H9 (cell line): ENCODE data around the gene SERPIND1. TPM values are rescaled to one million over a fixed set of nuclear protein-coding genes. Genes with fewer than 3 reads are reported as not detected.

Experiments
- DNase-seq: peaks from one replicate; pipeline ENCODE4 v3.0.0-alpha.2; 2017
- H2AFZ ChIP-seq: one replicate; pipeline ENCODE4 v1.6.1; 2013; ENCODE audit warnings: mild to moderate bottlenecking, low read length, control low read depth, moderate library complexity
- H2AK5ac ChIP-seq: 2 replicates; pipeline ENCODE4 v1.6.1; 2013; ENCODE audit warnings: low read length, control low read depth, mixed read lengths; ENCODE audit not compliant: insufficient read length
- H2BK120ac ChIP-seq: one replicate; pipeline ENCODE4 v1.6.1; 2013; ENCODE audit warnings: low read depth, mild to moderate bottlenecking, low read length, control low read depth, inconsistent platforms; ENCODE audit not compliant: poor library complexity, severe bottlenecking
- H2BK12ac ChIP-seq: 2 replicates; pipeline ENCODE4 v1.6.1; 2013; ENCODE audit warnings: low read length, control low read depth, mixed read lengths, low read depth; ENCODE audit not compliant: insufficient read length
- H2BK15ac ChIP-seq: 2 replicates; pipeline ENCODE4 v1.6.1; 2013; ENCODE audit warnings: low read depth, low read length, control low read depth
- H2BK20ac ChIP-seq: one replicate; pipeline ENCODE4 v1.6.1; 2013; ENCODE audit warnings: low read depth, mild to moderate bottlenecking, low read length, control low read depth, inconsistent platforms; ENCODE audit not compliant: poor library complexity, severe bottlenecking
- H2BK5ac ChIP-seq: 2 replicates; pipeline ENCODE4 v1.6.1; 2013; ENCODE audit warnings: low read length, control low read depth, mixed read lengths; ENCODE audit not compliant: insufficient read length
- H3K14ac ChIP-seq: 2 replicates; pipeline ENCODE4 v1.6.1; 2013; ENCODE audit warnings: low read length, control low read depth; ENCODE audit not compliant: insufficient read depth
- H3K18ac ChIP-seq: 2 replicates; pipeline ENCODE4 v1.6.1; 2013; ENCODE audit warnings: low read depth, mild to moderate bottlenecking, mixed read lengths, low read length, control low read depth; ENCODE audit not compliant: insufficient read length
- H3K23ac ChIP-seq: 2 replicates; pipeline ENCODE4 v1.6.1; 2013; ENCODE audit warnings: low read length, control low read depth, mixed read lengths, low read depth; ENCODE audit not compliant: insufficient read length
- H3K23me2 ChIP-seq: 2 replicates; pipeline ENCODE4 v1.6.1; 2013; ENCODE audit warnings: low read depth, mild to moderate bottlenecking, mixed read lengths, low read length, control low read depth; ENCODE audit not compliant: insufficient read length, poor library complexity, severe bottlenecking
- H3K27ac ChIP-seq: 2 replicates; pipeline ENCODE4 v1.5.1; 2013; ENCODE audit warnings: low read length, control low read depth, mixed read lengths, low read depth; ENCODE audit not compliant: insufficient read length
- H3K27me3 ChIP-seq: 2 replicates; pipeline ENCODE4 v1.6.1; 2013; ENCODE audit warnings: low read length, control low read depth, inconsistent platforms; ENCODE audit not compliant: insufficient read depth
- H3K4ac ChIP-seq: 2 replicates; pipeline ENCODE4 v1.6.1; 2013; ENCODE audit warnings: low read depth, mild to moderate bottlenecking, control low read depth, inconsistent platforms, low read length, moderate library complexity
- H3K4me1 ChIP-seq: 2 replicates; pipeline ENCODE4 v1.6.1; 2013; ENCODE audit warnings: low read length, control low read depth, inconsistent platforms; ENCODE audit not compliant: insufficient read depth
- H3K4me2 ChIP-seq: 2 replicates; pipeline ENCODE4 v1.6.1; 2013; ENCODE audit warnings: low read length, control low read depth, mixed read lengths; ENCODE audit not compliant: insufficient read length, insufficient read depth
- H3K56ac ChIP-seq: 2 replicates; pipeline ENCODE4 v1.6.1; 2013; ENCODE audit warnings: low read depth, mild to moderate bottlenecking, mixed read lengths, low read length, control low read depth; ENCODE audit not compliant: insufficient read length
- H3K79me1 ChIP-seq: 2 replicates; pipeline ENCODE4 v1.6.1; 2013; ENCODE audit warnings: low read depth, mild to moderate bottlenecking, moderate library complexity, low read length, control low read depth, inconsistent platforms; ENCODE audit not compliant: insufficient read depth, poor library complexity, severe bottlenecking
- H3K79me2 ChIP-seq: 2 replicates; pipeline ENCODE4 v1.6.1; 2013; ENCODE audit warnings: low read length, control low read depth, inconsistent platforms; ENCODE audit not compliant: insufficient read depth
- H3K9ac ChIP-seq: 2 replicates; pipeline ENCODE4 v1.6.1; 2013; ENCODE audit warnings: low read length, control low read depth, mixed read lengths; ENCODE audit not compliant: insufficient read length; ENCODE audit errors: extremely low read depth
- H3K9me3 ChIP-seq: one replicate; pipeline ENCODE4 v1.6.1; 2013; ENCODE audit warnings: low read depth, low read length, inconsistent platforms; ENCODE audit not compliant: control insufficient read depth
- H3T11ph ChIP-seq: one replicate; pipeline ENCODE4 v1.6.1; 2013; ENCODE audit warnings: mild to moderate bottlenecking, low read length, control low read depth, inconsistent platforms
- H4K20me1 ChIP-seq: one replicate; pipeline ENCODE4 v1.6.1; 2013; ENCODE audit not compliant: control insufficient read depth, insufficient read length, insufficient read depth
- H4K5ac ChIP-seq: 2 replicates; pipeline ENCODE4 v1.6.1; 2013; ENCODE audit warnings: low read depth, mild to moderate bottlenecking, mixed read lengths, low read length, control low read depth; ENCODE audit not compliant: insufficient read length
- H4K8ac ChIP-seq: replicated peaks from 2 replicates; pipeline ENCODE4 v1.6.1; 2013; ENCODE audit warnings: low read length, control low read depth, mixed read lengths, low read depth; ENCODE audit not compliant: insufficient read length
- H4K91ac ChIP-seq: 2 replicates; pipeline ENCODE4 v1.6.1; 2013; ENCODE audit warnings: low read depth, mild to moderate bottlenecking, moderate library complexity, mixed read lengths, low read length, control low read depth; ENCODE audit not compliant: insufficient read length
- H3K27ac Mint-ChIP-seq, 3 experiments: 2 replicates in 2 of 3; 3 replicates in 1 of 3; pipeline ENCODE4 v1.8.0; 2020 to 2021; ENCODE audit warnings: mixed read lengths in 3 of 3, mild to moderate bottlenecking in 1 of 3, moderate library complexity in 1 of 3
- H3K27me3 Mint-ChIP-seq: 2 replicates; pipeline ENCODE4 v1.8.0; 2021; ENCODE audit warnings: low read depth, mild to moderate bottlenecking, moderate library complexity, mixed read lengths
- H3K36me3 Mint-ChIP-seq, 3 experiments: 2 replicates in 2 of 3; 3 replicates in 1 of 3; pipeline ENCODE4 v1.8.0; 2020 to 2021; ENCODE audit warnings: low read depth in 3 of 3, mixed read lengths in 3 of 3; ENCODE audit not compliant: insufficient read depth in 1 of 3
- H3K4me1 Mint-ChIP-seq, 2 experiments: 2 replicates each; pipeline ENCODE4 v1.8.0; 2020; ENCODE audit warnings: mixed read lengths in 2 of 2
- H3K4me3 Mint-ChIP-seq, 2 experiments: 2 replicates in 1 of 2; 3 replicates in 1 of 2; pipeline ENCODE4 v1.8.0; 2020 to 2021; ENCODE audit warnings: mild to moderate bottlenecking in 2 of 2, mixed read lengths in 2 of 2, moderate library complexity in 1 of 2
- H3K9me3 Mint-ChIP-seq, 2 experiments: 2 replicates in 1 of 2; 3 replicates in 1 of 2; pipeline ENCODE4 v1.8.0; 2020; ENCODE audit warnings: mild to moderate bottlenecking in 2 of 2, mixed read lengths in 2 of 2, moderate library complexity in 1 of 2
- WGBS: extraction: QIAGEN DNeasy Blood & Tissue Kit; methylation state at CpG from one replicate; pipeline ENCODE4 v1.1.7; 2013; ENCODE audit warnings: missing lambda C conversion rate, low lambda C conversion rate, mixed read lengths; ENCODE audit not compliant: insufficient read length; ENCODE audit errors: extremely low coverage; 5-methylcytosine and 5-hydroxymethylcytosine counted together
- total RNA-seq: library from RNA; stranded (reverse); gene quantifications from 2 replicates; pipeline ENCODE4 v1.2.1, GENCODE V29; 2021
- TF ChIP-seq, protein P1 (sequence below): fragments of 200-600 bp; sonication (generic); conservative IDR thresholded peaks from 3 replicates; pipeline ENCODE4 v1.8.0; 2021; ENCODE audit warnings: antibody characterized with exemption, mild to moderate bottlenecking

SERPIND1 gene
- total RNA-seq, 1 experiment from 2014 or later: not detected

DNA sequence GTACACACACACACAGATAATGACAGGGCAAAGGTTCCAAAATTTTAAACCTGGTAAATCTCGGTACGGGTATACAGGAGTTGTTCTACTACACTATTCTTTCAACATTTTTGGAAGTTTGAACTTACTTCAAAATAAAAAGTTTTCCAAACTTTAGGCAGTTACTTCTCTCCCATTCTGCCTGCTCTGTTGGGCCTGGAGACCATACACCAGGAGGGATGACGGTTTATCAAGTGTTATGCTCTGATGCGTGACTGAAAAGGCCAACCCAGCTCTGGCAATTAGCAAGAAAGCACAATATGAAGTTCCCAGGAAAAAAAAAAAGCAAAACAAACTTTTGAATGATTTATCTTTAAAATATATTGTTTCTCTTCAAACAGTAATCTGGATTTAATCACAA lies 969 bp downstream of the SERPIND1 start:
- Histone ChIP-seq H2BK15ac (no peak overlapping the region), H3K9me3 (no peaks in the 10 kb centered on the region), H3K23ac (no peak overlapping the region), H3T11ph (no peak overlapping the region), H3K4ac (no peak overlapping the region), H2BK20ac (no peak overlapping the region), H4K8ac (no peak overlapping the region), H4K20me1 (no peaks in the 10 kb centered on the region), H3K27me3 (no peaks in the 10 kb centered on the region), H3K79me1 (no peaks in the 10 kb centered on the region), H3K79me2 (no peaks in the 10 kb centered on the region), H3K27ac (no peak overlapping the region), H2BK5ac (no peak overlapping the region), H4K5ac (no peak overlapping the region), H3K18ac (no peak overlapping the region), H3K23me2 (no peaks in the 10 kb centered on the region), H3K14ac (no peak overlapping the region), H2BK12ac (no peak overlapping the region), H3K56ac (no peak overlapping the region), H3K4me2 (no peak overlapping the region), H3K9ac (no peak overlapping the region), H2BK120ac (no peak overlapping the region), H4K91ac (no peak overlapping the region), H3K4me1 (no peaks in the 10 kb centered on the region), H2AK5ac (no peak overlapping the region), H2AFZ (no peak overlapping the region)
- peaks cover 12 to 16% of the 10 kb centered on the region in 2 experiments for H3K4me1 Mint-ChIP-seq
- no peak overlapping the region for H3K4me3 Mint-ChIP-seq
- DNase-seq: no peak
- H3K9me3 Mint-ChIP-seq: no peaks in the 10 kb centered on the region
- no peak overlapping the region for H3K27ac Mint-ChIP-seq
- no peaks in the 10 kb centered on the region for H3K27me3 Mint-ChIP-seq
- TF ChIP-seq, protein P1, sequence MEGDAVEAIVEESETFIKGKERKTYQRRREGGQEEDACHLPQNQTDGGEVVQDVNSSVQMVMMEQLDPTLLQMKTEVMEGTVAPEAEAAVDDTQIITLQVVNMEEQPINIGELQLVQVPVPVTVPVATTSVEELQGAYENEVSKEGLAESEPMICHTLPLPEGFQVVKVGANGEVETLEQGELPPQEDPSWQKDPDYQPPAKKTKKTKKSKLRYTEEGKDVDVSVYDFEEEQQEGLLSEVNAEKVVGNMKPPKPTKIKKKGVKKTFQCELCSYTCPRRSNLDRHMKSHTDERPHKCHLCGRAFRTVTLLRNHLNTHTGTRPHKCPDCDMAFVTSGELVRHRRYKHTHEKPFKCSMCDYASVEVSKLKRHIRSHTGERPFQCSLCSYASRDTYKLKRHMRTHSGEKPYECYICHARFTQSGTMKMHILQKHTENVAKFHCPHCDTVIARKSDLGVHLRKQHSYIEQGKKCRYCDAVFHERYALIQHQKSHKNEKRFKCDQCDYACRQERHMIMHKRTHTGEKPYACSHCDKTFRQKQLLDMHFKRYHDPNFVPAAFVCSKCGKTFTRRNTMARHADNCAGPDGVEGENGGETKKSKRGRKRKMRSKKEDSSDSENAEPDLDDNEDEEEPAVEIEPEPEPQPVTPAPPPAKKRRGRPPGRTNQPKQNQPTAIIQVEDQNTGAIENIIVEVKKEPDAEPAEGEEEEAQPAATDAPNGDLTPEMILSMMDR: no peak
- H3K36me3 Mint-ChIP-seq: peaks cover 0 to 6% (median 0%) of the 10 kb centered on the region in 3 experiments; a peak in 1 of 7 replicates
- no CpG with 5 or more reads among the region's 4 CpGs for WGBS
